ENCODE measurements around the gene KIAA1755.

KIAA1755 gene

DNA sequence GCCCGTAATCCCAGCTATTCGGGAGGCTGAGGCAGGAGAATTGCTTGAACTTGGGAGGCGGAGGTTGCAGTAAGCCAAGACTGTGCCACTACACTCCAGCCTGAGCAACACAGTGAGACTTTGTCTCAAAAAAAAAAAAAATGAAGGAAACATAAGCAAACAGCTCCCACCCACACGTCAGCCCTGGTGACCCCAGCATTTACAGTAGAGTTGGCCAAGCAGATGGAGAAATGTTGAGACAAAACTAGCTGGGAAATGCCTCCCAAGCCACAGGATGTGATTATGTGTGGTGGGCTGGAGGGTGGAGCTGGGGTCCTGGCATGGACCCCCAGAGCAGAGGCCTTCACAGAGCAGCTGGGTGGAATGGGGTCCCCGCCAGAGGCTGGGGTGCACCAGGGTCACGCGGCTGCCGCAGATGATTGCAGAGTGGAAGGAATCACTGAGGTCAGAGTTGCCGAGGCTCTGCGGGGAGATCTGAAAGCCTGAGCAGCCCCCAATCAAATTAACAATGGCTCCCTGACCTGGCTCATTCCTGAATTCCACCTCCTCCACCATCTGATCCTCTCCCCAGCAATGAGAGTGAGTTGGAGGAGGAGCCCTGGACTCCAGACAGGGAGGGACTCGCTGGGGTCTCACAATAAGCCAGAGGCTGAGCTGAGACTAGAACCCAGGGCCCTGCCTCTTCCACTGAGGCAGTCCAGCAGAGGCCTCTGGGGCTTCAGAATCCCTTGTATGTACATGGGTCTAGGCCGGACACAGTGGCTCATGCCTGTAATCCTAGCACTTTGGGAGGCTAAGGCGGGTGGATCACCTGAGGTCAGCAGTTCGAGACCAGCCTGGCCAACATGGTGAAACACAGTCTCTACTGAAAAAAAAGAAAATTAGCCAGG lies 60.8 kb downstream of the KIAA1755 start:
- DNase-seq (ENCODE audit: low read depth), result no peak
- TF ChIP-seq, protein P1, sequence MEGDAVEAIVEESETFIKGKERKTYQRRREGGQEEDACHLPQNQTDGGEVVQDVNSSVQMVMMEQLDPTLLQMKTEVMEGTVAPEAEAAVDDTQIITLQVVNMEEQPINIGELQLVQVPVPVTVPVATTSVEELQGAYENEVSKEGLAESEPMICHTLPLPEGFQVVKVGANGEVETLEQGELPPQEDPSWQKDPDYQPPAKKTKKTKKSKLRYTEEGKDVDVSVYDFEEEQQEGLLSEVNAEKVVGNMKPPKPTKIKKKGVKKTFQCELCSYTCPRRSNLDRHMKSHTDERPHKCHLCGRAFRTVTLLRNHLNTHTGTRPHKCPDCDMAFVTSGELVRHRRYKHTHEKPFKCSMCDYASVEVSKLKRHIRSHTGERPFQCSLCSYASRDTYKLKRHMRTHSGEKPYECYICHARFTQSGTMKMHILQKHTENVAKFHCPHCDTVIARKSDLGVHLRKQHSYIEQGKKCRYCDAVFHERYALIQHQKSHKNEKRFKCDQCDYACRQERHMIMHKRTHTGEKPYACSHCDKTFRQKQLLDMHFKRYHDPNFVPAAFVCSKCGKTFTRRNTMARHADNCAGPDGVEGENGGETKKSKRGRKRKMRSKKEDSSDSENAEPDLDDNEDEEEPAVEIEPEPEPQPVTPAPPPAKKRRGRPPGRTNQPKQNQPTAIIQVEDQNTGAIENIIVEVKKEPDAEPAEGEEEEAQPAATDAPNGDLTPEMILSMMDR (IDR thresholded peaks at IDR 0.05; ENCODE audit: control insufficient read depth, extremely low read depth, insufficient read depth), result no peak
- no peak overlapping the region for H3K4me3 ChIP-seq (ENCODE audit: low read depth, low read length)

DNA sequence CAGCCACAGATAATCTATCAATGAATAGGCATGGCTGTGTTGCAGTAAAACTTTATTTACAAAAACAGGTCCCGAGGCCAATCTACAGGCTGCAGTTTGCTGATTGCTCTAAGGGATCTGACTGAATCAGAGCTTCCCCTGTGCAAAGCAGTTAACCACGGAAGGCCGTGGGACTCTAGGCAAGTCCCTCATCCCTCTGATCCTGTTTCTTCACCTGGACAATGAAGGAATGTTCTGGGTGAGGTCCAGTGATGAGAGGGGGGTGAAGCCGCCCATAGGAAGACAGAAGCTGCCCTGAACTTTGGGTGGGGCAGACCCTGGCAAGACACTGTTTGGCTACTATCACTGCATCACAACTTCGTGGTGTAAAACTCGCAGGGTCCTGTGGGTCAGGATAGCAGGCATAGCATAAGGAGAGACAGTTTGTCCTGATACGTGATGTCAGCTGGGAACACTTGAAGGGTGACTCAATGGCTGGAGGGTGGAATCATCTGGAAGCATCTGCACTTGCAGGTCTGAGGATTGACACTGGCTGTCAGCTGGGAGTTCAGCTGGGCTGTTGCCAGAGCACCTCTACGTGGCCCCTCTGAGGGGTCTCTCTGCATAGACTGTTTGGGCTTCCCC lies 62.2 kb downstream of the KIAA1755 start:
- H3K4me3 ChIP-seq (ENCODE audit: low read depth, low read length), result no peak overlapping the region
- TF ChIP-seq, protein P1 (IDR thresholded peaks at IDR 0.05; ENCODE audit: control insufficient read depth, extremely low read depth, insufficient read depth), result no peak
- DNase-seq (ENCODE audit: low read depth), result no peak

DNA sequence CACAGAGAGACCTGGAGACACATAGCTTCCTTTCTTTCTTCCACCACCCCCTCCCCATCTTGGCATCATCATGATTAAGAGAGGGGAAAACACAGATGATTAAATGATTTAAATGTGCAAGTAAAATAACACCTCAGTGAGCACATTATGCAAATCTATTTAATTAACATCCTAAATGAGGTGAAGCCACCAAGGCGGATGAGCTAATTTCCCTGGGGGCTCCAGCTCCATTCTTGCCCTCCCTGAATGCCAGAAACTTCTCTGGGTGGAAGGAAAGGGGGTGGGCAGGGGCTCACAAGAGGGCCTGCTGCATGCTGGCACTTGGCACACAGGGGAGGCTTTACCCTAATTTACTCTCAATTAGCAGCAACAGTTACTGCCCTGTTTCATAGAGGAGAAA lies 62.9 kb downstream of the KIAA1755 start:
- no peak overlapping the region for H3K4me3 ChIP-seq (ENCODE audit: low read depth, low read length)
- no peak for DNase-seq (ENCODE audit: low read depth)
- TF ChIP-seq, protein P1 (IDR thresholded peaks at IDR 0.05; ENCODE audit: control insufficient read depth, extremely low read depth, insufficient read depth), result no peak

DNA sequence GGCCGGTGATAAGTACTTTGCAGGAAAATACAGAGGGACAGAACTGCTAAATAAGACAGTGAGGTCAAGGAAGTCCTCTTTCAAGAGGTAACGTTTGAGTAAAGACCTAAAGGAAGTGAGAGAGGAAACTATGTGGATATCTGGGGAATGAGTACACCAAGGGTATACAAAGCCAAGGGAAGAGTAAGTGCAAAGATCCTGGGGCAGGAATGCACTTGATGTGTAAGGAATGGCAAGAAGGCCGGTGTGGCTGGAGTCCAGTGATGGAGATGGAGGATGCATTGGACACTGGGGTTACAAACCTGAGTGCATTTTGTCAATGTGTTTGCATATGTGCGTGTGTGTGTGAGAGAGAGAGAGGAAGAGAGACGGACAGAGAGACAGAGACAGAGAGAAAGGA lies 63.3 kb downstream of the KIAA1755 start:
- TF ChIP-seq, protein P1 (IDR thresholded peaks at IDR 0.05; ENCODE audit: control insufficient read depth, extremely low read depth, insufficient read depth), result no peak
- no peak overlapping the region for H3K4me3 ChIP-seq (ENCODE audit: low read depth, low read length)
- no peak for DNase-seq (ENCODE audit: low read depth)

DNA sequence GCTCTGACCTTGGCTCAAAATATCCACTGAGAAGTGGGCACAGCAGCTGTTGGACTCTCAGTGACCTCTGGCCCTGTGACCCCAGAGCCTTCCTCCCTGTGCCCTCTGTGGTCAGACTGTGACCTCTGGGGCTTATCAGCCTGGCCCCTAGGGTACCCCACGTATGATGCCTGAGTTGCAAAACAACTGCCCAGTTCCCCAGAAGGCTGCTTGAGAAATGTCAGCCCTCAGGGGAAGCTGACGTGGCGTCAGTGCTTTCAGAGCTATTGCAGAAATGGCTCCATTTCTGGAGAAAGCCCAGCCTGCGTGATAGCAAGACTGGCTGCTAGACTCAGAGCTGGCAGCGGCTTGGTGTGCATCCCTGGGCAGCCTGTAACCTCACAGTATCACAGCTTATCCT lies 63.9 kb downstream of the KIAA1755 start:
- no peak overlapping the region for H3K4me3 ChIP-seq (ENCODE audit: low read depth, low read length)
- DNase-seq (ENCODE audit: low read depth), result no peak
- TF ChIP-seq, protein P1 (IDR thresholded peaks at IDR 0.05; ENCODE audit: control insufficient read depth, extremely low read depth, insufficient read depth), result no peak

DNA sequence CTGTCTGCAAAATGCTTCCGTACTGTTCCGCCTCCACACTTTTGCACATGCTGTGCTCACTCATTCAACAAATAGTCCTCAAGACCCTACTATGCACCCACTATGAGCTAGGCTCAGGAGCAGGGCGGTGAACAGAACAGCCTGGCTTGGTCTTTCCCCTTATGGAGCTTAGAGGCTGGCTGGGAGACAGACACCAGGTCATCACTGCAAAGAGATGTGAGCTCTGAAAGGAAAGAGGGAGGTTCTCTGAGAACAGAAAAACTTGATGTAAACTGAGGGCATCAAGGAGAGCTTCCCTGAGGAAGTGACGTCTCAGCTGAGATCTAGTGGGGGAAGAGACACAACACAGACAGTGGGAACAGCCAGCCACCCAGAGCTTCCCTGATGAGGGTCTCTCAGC lies 64.5 kb downstream of the KIAA1755 start:
- TF ChIP-seq, protein P1 (IDR thresholded peaks at IDR 0.05; ENCODE audit: control insufficient read depth, extremely low read depth, insufficient read depth), result no peak
- no peak overlapping the region for H3K4me3 ChIP-seq (ENCODE audit: low read depth, low read length)
- DNase-seq (ENCODE audit: low read depth), result no peak

Data from LNCaP clone FGC (cell line).